HUES48 (cell line): ENCODE data around the gene LTN1.
"Not testable (repeated sequence)": the region's sequence is repeated elsewhere in the genome, so short reads cannot be mapped to it uniquely, and the experiment has no call there.

Experiments used
- H3K27ac ChIP-seq: one replicate; pipeline ENCODE4 v1.7.0; 2013; ENCODE audit warnings: low read depth, low read length, inconsistent platforms
- H3K27me3 ChIP-seq: 2 replicates; pipeline ENCODE4 v1.6.1; 2013; ENCODE audit warnings: mild to moderate bottlenecking, low read length; ENCODE audit not compliant: control insufficient read depth, insufficient read depth
- H3K36me3 ChIP-seq: 2 replicates; pipeline ENCODE4 v1.6.1; 2013; ENCODE audit warnings: low read length; ENCODE audit not compliant: control insufficient read depth, insufficient read depth
- H3K4me1 ChIP-seq: 2 replicates; pipeline ENCODE4 v1.6.1; 2013; ENCODE audit warnings: mild to moderate bottlenecking, low read length; ENCODE audit not compliant: control insufficient read depth, insufficient read depth
- H3K4me3 ChIP-seq: 2 replicates; pipeline ENCODE4 v1.5.1; 2013; ENCODE audit warnings: mild to moderate bottlenecking, low read depth, low read length
- H3K9ac ChIP-seq: 2 replicates; pipeline ENCODE4 v1.6.1; 2013; ENCODE audit warnings: mild to moderate bottlenecking, low read depth, low read length, moderate library complexity
- H3K9me3 ChIP-seq: 2 replicates; pipeline ENCODE4 v1.6.1; 2013; ENCODE audit warnings: low read length; ENCODE audit not compliant: control insufficient read depth, insufficient read depth

The LTN1 gene

GRCh38 chr21:29017639-29018237 is 25.1 kb upstream of the LTN1 start:
- Histone ChIP-seq H3K27ac (no peak overlapping the region), H3K9ac (no peak overlapping the region), H3K27me3 (no peaks in the 10 kb centered on the region), H3K4me1 (no peaks in the 10 kb centered on the region), H3K9me3 (no peaks in the 10 kb centered on the region), H3K4me3 (0 out of 2 replicates have a peak overlapping the region, but pooled peaks have one; percentile 80), H3K36me3 (no peaks in the 10 kb centered on the region)

DNA sequence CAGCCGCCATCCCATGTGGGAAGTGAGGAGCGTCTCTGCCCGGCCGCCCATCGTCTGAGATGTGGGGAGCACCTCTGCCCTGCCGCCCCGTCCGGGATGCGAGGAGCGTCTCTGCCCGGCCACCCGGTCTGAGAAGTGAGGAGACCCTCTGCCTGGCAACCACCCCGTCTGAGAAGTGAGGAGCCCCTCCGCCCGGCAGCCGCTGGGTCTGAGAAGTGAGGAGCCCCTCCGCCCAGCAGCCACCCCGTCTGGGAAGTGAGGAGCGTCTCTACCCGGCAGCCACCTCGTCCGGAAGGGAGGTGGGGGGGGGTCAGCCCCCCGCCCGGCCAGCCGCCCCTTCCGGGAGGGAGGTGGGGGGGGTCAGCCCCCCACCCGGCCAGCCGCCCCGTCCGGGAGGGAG is 18.6 kb upstream of the LTN1 start:
- not testable (repeated sequence) for H3K27me3 ChIP-seq, H3K9me3 ChIP-seq, H3K36me3 ChIP-seq, H3K27ac ChIP-seq, H3K4me3 ChIP-seq, H3K9ac ChIP-seq, H3K4me1 ChIP-seq

DNA sequence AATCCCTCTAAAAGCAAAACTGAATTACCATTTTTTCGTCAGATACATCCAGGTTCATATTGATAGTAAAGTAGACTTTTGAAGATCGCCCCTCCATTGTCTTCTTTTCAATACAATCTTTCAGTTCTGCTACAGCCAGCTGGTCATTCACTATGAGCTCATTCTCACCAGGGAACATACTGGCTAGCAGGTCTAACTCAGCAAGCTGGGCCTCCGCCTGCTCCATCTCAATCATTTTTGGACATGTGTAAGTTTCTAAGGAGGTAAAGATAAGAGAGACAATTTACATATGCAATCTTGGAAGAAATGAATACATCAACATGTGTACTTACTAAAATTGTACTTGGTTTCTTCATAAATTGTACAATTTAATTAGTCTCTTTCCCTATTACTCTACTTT is 15.7 kb upstream of the LTN1 start:
- no peaks in the 10 kb centered on the region for H3K27me3 ChIP-seq
- no peak overlapping the region for H3K4me3 ChIP-seq
- H3K9ac ChIP-seq: no peak overlapping the region
- no peaks in the 10 kb centered on the region for H3K4me1 ChIP-seq
- H3K27ac ChIP-seq: no peak overlapping the region
- no peaks in the 10 kb centered on the region for H3K9me3 ChIP-seq
- 0 out of 2 replicates have a peak, but pooled peaks cover 3% of the 10 kb centered on the region for H3K36me3 ChIP-seq

DNA sequence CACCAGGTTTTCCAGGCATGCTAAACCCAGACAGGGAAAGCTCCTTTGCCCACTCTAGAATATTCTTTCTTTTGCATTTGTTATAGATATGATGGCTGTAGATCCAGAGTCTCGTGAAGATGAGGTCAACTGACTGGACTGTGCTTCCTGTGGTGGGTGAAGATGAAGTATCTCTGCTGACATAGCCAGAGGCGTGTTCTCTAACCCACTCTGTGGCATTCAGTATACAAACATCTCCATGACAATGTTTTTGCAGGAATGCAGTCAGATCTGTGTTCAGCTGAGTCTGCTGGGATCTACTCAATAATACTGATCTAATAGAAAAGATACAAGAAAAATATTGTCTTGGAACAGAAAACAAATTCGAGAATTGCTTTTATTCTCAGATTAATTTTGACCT is 15.1 kb upstream of the LTN1 start:
- no peaks in the 10 kb centered on the region for H3K4me1 ChIP-seq
- no peaks in the 10 kb centered on the region for H3K27me3 ChIP-seq
- H3K36me3 ChIP-seq: 0 out of 2 replicates have a peak, but pooled peaks cover 3% of the 10 kb centered on the region
- no peak overlapping the region for H3K9ac ChIP-seq
- no peak overlapping the region for H3K4me3 ChIP-seq
- no peak overlapping the region for H3K27ac ChIP-seq
- H3K9me3 ChIP-seq: no peaks in the 10 kb centered on the region

DNA sequence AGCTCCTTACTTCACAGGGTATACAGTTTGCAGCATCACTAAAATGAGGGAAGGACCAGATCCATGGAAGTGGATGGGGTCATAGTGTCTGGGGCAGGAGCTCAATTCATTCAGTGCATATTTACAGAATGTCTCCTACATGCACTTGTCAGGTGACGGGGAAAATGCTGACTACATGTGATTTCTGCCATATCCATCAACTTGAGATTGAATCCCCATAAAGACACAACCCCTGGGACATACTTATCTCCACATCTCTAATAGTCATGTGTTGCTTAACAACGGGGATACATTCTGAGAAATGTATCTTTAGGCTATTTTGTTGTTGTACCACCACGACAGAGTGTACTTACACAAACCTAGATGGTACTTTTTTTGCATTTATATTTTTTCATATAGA is 14.5 kb upstream of the LTN1 start:
- Histone ChIP-seq H3K27ac (no peak overlapping the region), H3K27me3 (no peaks in the 10 kb centered on the region), H3K4me1 (no peaks in the 10 kb centered on the region), H3K36me3 (0 out of 2 replicates have a peak, but pooled peaks cover 3% of the 10 kb centered on the region), H3K4me3 (no peak overlapping the region), H3K9ac (no peak overlapping the region), H3K9me3 (no peaks in the 10 kb centered on the region)

DNA sequence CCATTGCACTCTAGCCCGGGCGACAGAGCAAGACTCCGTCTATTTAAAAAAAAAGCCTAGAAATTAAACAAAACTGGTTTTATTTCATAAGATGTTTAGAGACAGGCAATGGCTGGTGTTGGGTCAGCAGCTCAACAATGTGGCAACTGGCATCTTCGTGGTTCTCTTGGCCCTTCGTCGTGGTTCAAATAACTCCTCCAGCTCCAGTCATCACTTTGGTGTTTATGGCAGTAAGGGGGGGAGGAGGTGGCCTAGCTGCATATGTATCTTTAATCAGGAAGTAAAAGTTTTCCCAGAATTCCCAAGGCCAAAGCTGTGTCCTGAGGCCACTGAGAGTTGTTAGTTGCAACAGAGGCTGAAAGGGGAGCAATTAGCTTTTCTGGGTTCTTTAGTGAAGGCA is 13.0 kb upstream of the LTN1 start:
- H3K36me3 ChIP-seq: 0 out of 2 replicates have a peak, but pooled peaks cover 3% of the 10 kb centered on the region
- no peak overlapping the region for H3K27ac ChIP-seq
- H3K9ac ChIP-seq: no peak overlapping the region
- no peaks in the 10 kb centered on the region for H3K9me3 ChIP-seq
- no peaks in the 10 kb centered on the region for H3K4me1 ChIP-seq
- H3K4me3 ChIP-seq: no peak overlapping the region
- no peaks in the 10 kb centered on the region for H3K27me3 ChIP-seq

- Histone ChIP-seq H3K36me3 (0 out of 2 replicates have a peak, but pooled peaks cover 3% of the 10 kb centered on the region), H3K9ac (peak overlapping the region; percentile 81)
Measured at GRCh38 chr21:29002442-29003144, 9.9 kb upstream of the LTN1 start.

DNA sequence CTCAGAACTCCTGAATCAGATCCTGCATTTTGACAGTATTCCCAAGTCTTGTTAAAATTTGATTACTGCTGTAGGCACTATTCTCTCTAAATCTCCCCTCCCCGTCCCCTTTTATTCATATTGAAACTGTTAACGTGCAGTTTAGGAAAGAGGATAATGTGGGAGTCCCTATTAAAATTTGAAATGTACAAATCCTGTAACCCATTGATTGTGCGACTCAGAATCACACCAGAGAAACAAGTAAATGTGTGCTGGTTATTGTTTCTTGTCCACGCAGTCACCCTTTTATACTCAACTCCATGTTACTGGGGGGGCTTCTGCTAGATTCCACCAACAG is 584 bp upstream of the LTN1 start:
- peak overlapping the region; percentile 98 for H3K4me3 ChIP-seq

More at GRCh38 chr21:29002442-29003144, 9.9 kb upstream of the LTN1 start:
- H3K27ac ChIP-seq: peak overlapping the region; percentile 91
- no peaks in the 10 kb centered on the region for H3K9me3 ChIP-seq
- H3K4me1 ChIP-seq: no peaks in the 10 kb centered on the region
- H3K27me3 ChIP-seq: no peaks in the 10 kb centered on the region
- peak overlapping the region; percentile 92 for H3K4me3 ChIP-seq

DNA sequence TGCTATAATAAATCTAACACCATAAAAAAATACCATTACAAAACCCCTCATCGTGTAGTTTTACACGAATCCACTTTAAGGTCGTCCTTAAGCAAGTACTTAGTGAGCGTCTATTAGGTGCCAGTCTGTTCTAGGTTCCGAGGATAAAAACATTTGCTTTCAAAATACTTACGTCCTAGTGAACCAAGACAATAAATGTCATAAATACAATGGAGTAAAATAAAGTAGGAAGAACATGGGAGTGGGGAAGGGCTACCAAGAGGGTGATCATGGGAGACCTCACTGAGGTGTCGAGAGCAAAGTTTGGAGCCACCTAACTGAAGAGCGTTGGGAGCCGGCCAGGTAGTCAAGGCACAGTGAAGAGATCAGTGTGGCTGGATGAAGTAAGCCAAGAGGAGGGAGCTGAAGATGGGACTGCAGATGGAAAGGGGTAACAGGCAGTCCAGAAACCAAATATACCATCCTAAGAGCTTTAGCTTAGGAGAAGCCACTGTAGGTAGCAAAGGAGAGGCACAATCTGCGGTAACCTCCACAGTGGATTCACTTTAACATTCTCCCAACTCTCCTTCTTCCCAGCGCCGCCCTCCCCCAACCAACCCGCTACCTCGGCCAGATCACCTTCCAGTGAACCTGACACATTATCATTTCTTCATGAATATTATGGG is 684 bp downstream of the LTN1 start:
- Histone ChIP-seq H3K9me3 (no peaks in the 10 kb centered on the region), H3K4me3 (peak overlapping the region; percentile 98), H3K9ac (peak overlapping the region; percentile 61), H3K4me1 (peaks cover 11% of the 10 kb centered on the region; the same call in 1 of the 2 replicates), H3K27me3 (no peaks in the 10 kb centered on the region), H3K27ac (peak overlapping the region; percentile 88), H3K36me3 (no peaks in the 10 kb centered on the region)

More for the DNA sequence above, 584 bp upstream of the LTN1 start:
- Histone ChIP-seq H3K36me3 (no peaks in the 10 kb centered on the region), H3K9ac (peak overlapping the region; percentile 58), H3K9me3 (no peaks in the 10 kb centered on the region), H3K27ac (peak overlapping the region; percentile 92), H3K4me1 (peaks cover 11% of the 10 kb centered on the region; the same call in 1 of the 2 replicates), H3K27me3 (no peaks in the 10 kb centered on the region)

- not testable (repeated sequence) for H3K27ac ChIP-seq, H3K4me3 ChIP-seq, H3K27me3 ChIP-seq, H3K4me1 ChIP-seq, H3K9ac ChIP-seq, H3K9me3 ChIP-seq
- peaks cover 24% of the 10 kb centered on the region for H3K36me3 ChIP-seq
Measured at GRCh38 chr21:28988146-28988545, 4.5 kb downstream of the LTN1 start.

DNA sequence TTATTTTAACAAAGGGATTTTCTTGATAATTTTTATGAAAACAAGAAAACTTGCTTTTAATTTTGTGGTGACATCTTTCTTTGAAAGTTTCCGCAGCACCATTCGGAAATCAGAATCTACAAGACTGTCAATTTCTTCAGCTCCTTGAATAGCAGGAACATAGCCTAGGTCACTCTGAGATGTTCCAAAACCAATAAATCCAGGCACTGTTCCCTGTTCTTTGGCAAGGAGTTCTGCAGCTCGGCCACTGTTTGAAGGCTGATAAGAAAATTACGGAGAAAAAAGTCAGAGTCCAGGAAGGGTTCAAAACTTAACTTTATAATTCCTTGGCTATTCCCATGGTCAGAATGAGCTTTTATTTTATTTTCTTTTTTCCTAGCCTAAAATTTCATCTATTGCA is 6.0 kb downstream of the LTN1 start:
- no peak overlapping the region for H3K9ac ChIP-seq
- H3K36me3 ChIP-seq: peaks cover 39% of the 10 kb centered on the region
- H3K4me3 ChIP-seq: no peak overlapping the region
- H3K27me3 ChIP-seq: no peaks in the 10 kb centered on the region
- 0 out of 2 replicates have a peak, but pooled peaks cover 5% of the 10 kb centered on the region for H3K4me1 ChIP-seq
- no peaks in the 10 kb centered on the region for H3K9me3 ChIP-seq
- no peak overlapping the region for H3K27ac ChIP-seq
